Measurements from ENCODE around the gene RAB27B.

RAB27B gene

GRCh38 chr18:54910161-54910919, 82.1 kb downstream of the RAB27B start:
- DNase-seq (ENCODE audit: low spot score): no peak

GRCh38 chr18:54911551-54911950, 83.3 kb downstream of the RAB27B start:
- DNase-seq (ENCODE audit: low spot score): no peak

- no peak for DNase-seq (ENCODE audit: low spot score)
Observed at GRCh38 chr18:54914816-54915215, 86.5 kb downstream of the RAB27B start.

GRCh38 chr18:54916507-54916906, 88.2 kb downstream of the RAB27B start:
- DNase-seq (ENCODE audit: low spot score): no peak

GRCh38 chr18:54918060-54918459, 89.8 kb downstream of the RAB27B start:
- no peak for DNase-seq (ENCODE audit: low spot score)

GRCh38 chr18:54919412-54919811, 91.1 kb downstream of the RAB27B start:
- DNase-seq (ENCODE audit: low spot score): no peak

GRCh38 chr18:54923339-54923956, 95.2 kb downstream of the RAB27B start:
- DNase-seq (ENCODE audit: low spot score): no peak

- no peak for DNase-seq (ENCODE audit: low spot score)
Observed at GRCh38 chr18:54924948-54925347, 96.7 kb downstream of the RAB27B start.

DNA sequence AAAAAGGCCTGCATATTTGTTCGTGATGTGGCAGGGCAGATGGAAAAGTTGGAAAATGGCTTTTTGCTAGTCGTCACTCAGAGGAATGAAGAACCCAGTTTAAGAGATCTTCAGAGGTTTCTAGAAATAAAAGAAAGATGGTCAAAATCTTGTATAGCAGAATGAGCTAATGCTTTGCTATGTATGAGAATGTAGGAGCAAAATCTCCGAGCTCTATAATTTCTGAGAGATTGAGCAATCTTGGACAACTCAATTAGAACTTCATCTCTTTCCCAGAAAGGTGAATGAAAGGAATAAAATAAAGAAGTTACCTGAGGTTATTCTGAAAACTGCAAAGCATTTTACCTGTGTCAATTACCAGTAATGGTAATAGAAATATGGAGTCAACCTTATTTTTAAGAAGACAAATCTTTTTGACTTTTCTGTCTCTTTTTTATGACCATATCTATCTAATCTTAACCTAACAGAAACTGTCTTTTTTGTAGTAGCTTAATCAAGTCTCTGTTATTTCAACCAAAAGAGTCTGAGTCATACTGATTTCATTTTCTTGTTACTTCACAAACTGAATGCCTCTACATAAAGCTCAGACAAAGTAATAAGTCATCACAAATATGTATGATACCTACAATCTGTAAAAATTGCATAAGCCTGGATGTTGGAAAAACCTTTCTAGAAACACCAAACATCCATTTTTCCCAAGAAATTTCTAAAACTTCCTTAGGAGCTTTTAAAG, 98.5 kb downstream of the RAB27B start:
- no peak for DNase-seq (ENCODE audit: low spot score)

- no peak for DNase-seq (ENCODE audit: low spot score)
Observed at GRCh38 chr18:54928236-54928635, 100.0 kb downstream of the RAB27B start.

- no peak for DNase-seq (ENCODE audit: low spot score)
Observed at GRCh38 chr18:54931152-54931551, 102.9 kb downstream of the RAB27B start.

GRCh38 chr18:54932472-54932871, 104.2 kb downstream of the RAB27B start:
- peak; percentile 7 for DNase-seq (ENCODE audit: low spot score)

- DNase-seq (ENCODE audit: low spot score): no peak
Observed at GRCh38 chr18:54938506-54938905, 110.2 kb downstream of the RAB27B start.

- no peak for DNase-seq (ENCODE audit: low spot score)
Observed at GRCh38 chr18:54939361-54939917, 111.2 kb downstream of the RAB27B start.

- DNase-seq (ENCODE audit: low spot score): no peak
Observed at GRCh38 chr18:54942144-54942543, 113.9 kb downstream of the RAB27B start.

DNA sequence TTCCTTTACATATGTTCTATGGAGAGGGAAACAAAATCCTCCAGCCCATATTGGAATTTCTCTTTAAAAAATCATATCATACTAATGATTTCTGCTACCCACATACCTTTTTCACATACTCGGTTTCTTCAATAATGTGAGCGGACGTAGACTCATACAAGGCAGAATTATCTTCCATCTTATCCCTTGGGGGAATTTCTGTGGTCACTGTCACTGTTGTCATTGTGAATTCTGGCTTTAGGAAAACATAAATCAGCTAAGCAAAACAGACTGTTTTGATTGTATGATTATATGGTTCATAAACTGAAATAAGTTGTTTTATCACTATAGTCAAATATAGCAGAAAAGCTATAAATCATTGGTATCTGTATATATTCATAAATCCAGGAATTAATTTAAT, 114.3 kb downstream of the RAB27B start:
- DNase-seq (ENCODE audit: low spot score): no peak

All from kidney capillary endothelial cell (primary cell).